ENCODE data around the gene PCDHAC2. TPM values are rescaled to one million over a fixed set of nuclear protein-coding genes. Genes with fewer than 3 reads are reported as not detected.

PCDHAC2 gene
- total and polyA plus RNA-seq, 2 of the 13 experiments (the other 11 are each of a cell fraction or from before 2014, with no cell fraction given) = not detected

DNA sequence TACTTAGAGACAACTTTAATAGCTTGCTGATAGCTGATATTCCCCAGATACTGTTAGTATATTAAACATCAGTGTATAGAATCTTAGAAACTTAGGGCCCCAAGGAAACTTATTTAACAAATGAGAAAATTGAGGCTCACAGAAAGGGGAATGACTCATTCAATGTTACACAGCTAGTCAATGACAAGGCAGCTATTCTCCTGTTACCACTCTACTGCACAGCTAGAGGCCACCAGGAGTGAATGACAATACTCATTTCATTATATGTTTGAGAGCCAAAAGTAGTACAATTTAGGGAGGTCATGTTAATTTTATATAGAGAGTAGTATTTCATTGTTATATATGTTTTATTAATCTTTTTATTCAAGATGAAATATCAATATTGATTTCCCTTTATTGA lies 51.7 kb downstream of the PCDHAC2 start:
- TF ChIP-seq RFXANK (CRISPR knock-in tag; IDR thresholded peaks at IDR 0.05) = no peak
- TF ChIP-seq RFXAP (CRISPR knock-in tag; IDR thresholded peaks at IDR 0.05; ENCODE audit: borderline replicate concordance) = no peak
- TF ChIP-seq ELF4 (CRISPR knock-in tag; IDR thresholded peaks at IDR 0.05; ENCODE audit: borderline replicate concordance) = no peak
- TF ChIP-seq ZNF468 (CRISPR knock-in tag; IDR thresholded peaks at IDR 0.05) = no peak
- TF ChIP-seq ZNF619 (CRISPR knock-in tag; IDR thresholded peaks at IDR 0.05) = no peak
- TF ChIP-seq, protein P1, sequence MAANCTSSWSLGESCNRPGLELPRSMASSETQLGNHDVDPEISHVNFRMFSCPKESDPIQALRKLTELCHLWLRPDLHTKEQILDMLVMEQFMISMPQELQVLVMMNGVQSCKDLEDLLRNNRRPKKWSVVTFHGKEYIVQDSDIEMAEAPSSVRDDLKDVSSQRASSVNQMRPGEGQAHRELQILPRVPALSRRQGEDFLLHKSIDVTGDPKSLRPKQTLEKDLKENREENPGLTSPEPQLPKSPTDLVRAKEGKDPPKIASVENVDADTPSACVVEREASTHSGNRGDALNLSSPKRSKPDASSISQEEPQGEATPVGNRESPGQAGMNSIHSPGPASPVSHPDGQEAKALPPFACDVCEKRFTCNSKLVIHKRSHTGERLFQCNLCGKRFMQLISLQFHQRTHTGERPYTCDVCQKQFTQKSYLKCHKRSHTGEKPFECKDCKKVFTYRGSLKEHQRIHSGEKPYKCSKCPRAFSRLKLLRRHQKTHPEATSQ (CRISPR knock-in tag; IDR thresholded peaks at IDR 0.05; ENCODE audit: borderline replicate concordance) = no peak
- TF ChIP-seq TARDBP (CRISPR knock-in tag; IDR thresholded peaks at IDR 0.05) = no peak
- no peak for TF ChIP-seq ZNF136 (CRISPR knock-in tag; IDR thresholded peaks at IDR 0.05; ENCODE audit: low read depth)
- TF ChIP-seq MLXIP (CRISPR knock-in tag; IDR thresholded peaks at IDR 0.05; ENCODE audit: borderline replicate concordance) = no peak
- TF ChIP-seq ZNF557 (CRISPR knock-in tag; IDR thresholded peaks at IDR 0.05) = no peak
- TF ChIP-seq, protein P2, sequence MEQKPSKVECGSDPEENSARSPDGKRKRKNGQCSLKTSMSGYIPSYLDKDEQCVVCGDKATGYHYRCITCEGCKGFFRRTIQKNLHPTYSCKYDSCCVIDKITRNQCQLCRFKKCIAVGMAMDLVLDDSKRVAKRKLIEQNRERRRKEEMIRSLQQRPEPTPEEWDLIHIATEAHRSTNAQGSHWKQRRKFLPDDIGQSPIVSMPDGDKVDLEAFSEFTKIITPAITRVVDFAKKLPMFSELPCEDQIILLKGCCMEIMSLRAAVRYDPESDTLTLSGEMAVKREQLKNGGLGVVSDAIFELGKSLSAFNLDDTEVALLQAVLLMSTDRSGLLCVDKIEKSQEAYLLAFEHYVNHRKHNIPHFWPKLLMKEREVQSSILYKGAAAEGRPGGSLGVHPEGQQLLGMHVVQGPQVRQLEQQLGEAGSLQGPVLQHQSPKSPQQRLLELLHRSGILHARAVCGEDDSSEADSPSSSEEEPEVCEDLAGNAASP (CRISPR knock-in tag; IDR thresholded peaks at IDR 0.05; ENCODE audit: borderline replicate concordance) = no peak
- TF ChIP-seq ELK4 (CRISPR knock-in tag; IDR thresholded peaks at IDR 0.05; ENCODE audit: borderline replicate concordance) = no peak
- no peak for TF ChIP-seq NFIC (IDR thresholded peaks at IDR 0.05; ENCODE audit: low read length)
- TF ChIP-seq ADNP (CRISPR knock-in tag; IDR thresholded peaks at IDR 0.05) = no peak
- no peak for TF ChIP-seq FOXK2 (IDR thresholded peaks at IDR 0.05)
- TF ChIP-seq HOXA9 (CRISPR knock-in tag; IDR thresholded peaks at IDR 0.05; ENCODE audit: borderline replicate concordance) = no peak
- no peak for TF ChIP-seq NFIB (CRISPR knock-in tag; IDR thresholded peaks at IDR 0.05; ENCODE audit: borderline replicate concordance)
- TF ChIP-seq SP1 (IDR thresholded peaks at IDR 0.05) = no peak
- no peak for TF ChIP-seq SP1 (CRISPR knock-in tag; IDR thresholded peaks at IDR 0.05)
- no peak for TF ChIP-seq KAT8 (CRISPR knock-in tag; IDR thresholded peaks at IDR 0.05)
- DNase-seq (ENCODE audit: low spot score) (no peak), ATAC-seq (no peak), FAIRE-seq (no peak)
- no TSS peak for BruUV-seq (replicated peaks)
- H3K27me3 ChIP-seq (ENCODE audit: control insufficient read depth in 1 of 2, insufficient read depth in 2 of 2, low read length in 2 of 2) = no peaks in the 10 kb centered on the region; a peak in 1 of 5 replicates
- CTCF ChIA-PET (ENCODE audit: low intra/inter-chr PET ratio, low total read pairs) = no interaction called here
- H3K4me2 ChIP-seq (ENCODE audit: low read depth, low read length) = no peak overlapping the region
- no peaks in the 10 kb centered on the region for H3K4me1 ChIP-seq (ENCODE audit: insufficient read depth, low read length)
- no peaks in the 10 kb centered on the region for H3K79me2 ChIP-seq (ENCODE audit: insufficient read depth, low read length)
- in situ Hi-C loops (cut with HindIII; ENCODE audit: extremely low pct_ligation_motif_present, low pct_unique_long_range_greater_than_20kb) = no loop called here
- no peak overlapping the region for H2AFZ ChIP-seq (ENCODE audit: low read length)
- H3K9ac ChIP-seq (ENCODE audit: insufficient read depth, low read depth, low read length) = no peak overlapping the region
- H3K9me3 ChIP-seq (ENCODE audit: low read length) = no peaks in the 10 kb centered on the region
- intact Hi-C loops (cut with micrococcal nuclease; ENCODE audit: unreplicated experiment) = no loop called here
- no peak overlapping the region for H3K4me3 ChIP-seq (replicated peaks in 1 of 3; ENCODE audit: insufficient read depth in 1 of 3, low read depth in 2 of 3, low read length in 3 of 3)
- no peak overlapping the region for H3K27ac ChIP-seq (ENCODE audit: extremely low read length, insufficient read depth, low read length)
- H3K36me3 ChIP-seq (replicated peaks in 1 of 2; ENCODE audit: control insufficient read depth in 1 of 2, insufficient read depth in 2 of 2, low read length in 2 of 2) = no peaks in the 10 kb centered on the region
- no peaks in the 10 kb centered on the region for H4K20me1 ChIP-seq (ENCODE audit: insufficient read depth, low read length)
- POLR2A ChIA-PET = no interaction called here

Data from HepG2 (cell line).